H9 (cell line): ENCODE data around the gene DDX28. TPM values are rescaled to one million over a fixed set of nuclear protein-coding genes. Genes with fewer than 3 reads are reported as not detected.

Experiments
- DNase-seq: peaks from one replicate; pipeline ENCODE4 v3.0.0-alpha.2; 2017
- H2AFZ ChIP-seq: one replicate; pipeline ENCODE4 v1.6.1; 2013; ENCODE audit warnings: mild to moderate bottlenecking, low read length, control low read depth, moderate library complexity
- H2AK5ac ChIP-seq: 2 replicates; pipeline ENCODE4 v1.6.1; 2013; ENCODE audit warnings: low read length, control low read depth, mixed read lengths; ENCODE audit not compliant: insufficient read length
- H2BK120ac ChIP-seq: one replicate; pipeline ENCODE4 v1.6.1; 2013; ENCODE audit warnings: low read depth, mild to moderate bottlenecking, low read length, control low read depth, inconsistent platforms; ENCODE audit not compliant: poor library complexity, severe bottlenecking
- H2BK12ac ChIP-seq: 2 replicates; pipeline ENCODE4 v1.6.1; 2013; ENCODE audit warnings: low read length, control low read depth, mixed read lengths, low read depth; ENCODE audit not compliant: insufficient read length
- H2BK15ac ChIP-seq: 2 replicates; pipeline ENCODE4 v1.6.1; 2013; ENCODE audit warnings: low read depth, low read length, control low read depth
- H2BK20ac ChIP-seq: one replicate; pipeline ENCODE4 v1.6.1; 2013; ENCODE audit warnings: low read depth, mild to moderate bottlenecking, low read length, control low read depth, inconsistent platforms; ENCODE audit not compliant: poor library complexity, severe bottlenecking
- H2BK5ac ChIP-seq: 2 replicates; pipeline ENCODE4 v1.6.1; 2013; ENCODE audit warnings: low read length, control low read depth, mixed read lengths; ENCODE audit not compliant: insufficient read length
- H3K14ac ChIP-seq: 2 replicates; pipeline ENCODE4 v1.6.1; 2013; ENCODE audit warnings: low read length, control low read depth; ENCODE audit not compliant: insufficient read depth
- H3K18ac ChIP-seq: 2 replicates; pipeline ENCODE4 v1.6.1; 2013; ENCODE audit warnings: low read depth, mild to moderate bottlenecking, mixed read lengths, low read length, control low read depth; ENCODE audit not compliant: insufficient read length
- H3K23ac ChIP-seq: 2 replicates; pipeline ENCODE4 v1.6.1; 2013; ENCODE audit warnings: low read length, control low read depth, mixed read lengths, low read depth; ENCODE audit not compliant: insufficient read length
- H3K23me2 ChIP-seq: 2 replicates; pipeline ENCODE4 v1.6.1; 2013; ENCODE audit warnings: low read depth, mild to moderate bottlenecking, mixed read lengths, low read length, control low read depth; ENCODE audit not compliant: insufficient read length, poor library complexity, severe bottlenecking
- H3K27ac ChIP-seq: 2 replicates; pipeline ENCODE4 v1.5.1; 2013; ENCODE audit warnings: low read length, control low read depth, mixed read lengths, low read depth; ENCODE audit not compliant: insufficient read length
- H3K27me3 ChIP-seq: 2 replicates; pipeline ENCODE4 v1.6.1; 2013; ENCODE audit warnings: low read length, control low read depth, inconsistent platforms; ENCODE audit not compliant: insufficient read depth
- H3K4ac ChIP-seq: 2 replicates; pipeline ENCODE4 v1.6.1; 2013; ENCODE audit warnings: low read depth, mild to moderate bottlenecking, control low read depth, inconsistent platforms, low read length, moderate library complexity
- H3K4me1 ChIP-seq: 2 replicates; pipeline ENCODE4 v1.6.1; 2013; ENCODE audit warnings: low read length, control low read depth, inconsistent platforms; ENCODE audit not compliant: insufficient read depth
- H3K4me2 ChIP-seq: 2 replicates; pipeline ENCODE4 v1.6.1; 2013; ENCODE audit warnings: low read length, control low read depth, mixed read lengths; ENCODE audit not compliant: insufficient read length, insufficient read depth
- H3K56ac ChIP-seq: 2 replicates; pipeline ENCODE4 v1.6.1; 2013; ENCODE audit warnings: low read depth, mild to moderate bottlenecking, mixed read lengths, low read length, control low read depth; ENCODE audit not compliant: insufficient read length
- H3K79me1 ChIP-seq: 2 replicates; pipeline ENCODE4 v1.6.1; 2013; ENCODE audit warnings: low read depth, mild to moderate bottlenecking, moderate library complexity, low read length, control low read depth, inconsistent platforms; ENCODE audit not compliant: insufficient read depth, poor library complexity, severe bottlenecking
- H3K79me2 ChIP-seq: 2 replicates; pipeline ENCODE4 v1.6.1; 2013; ENCODE audit warnings: low read length, control low read depth, inconsistent platforms; ENCODE audit not compliant: insufficient read depth
- H3K9ac ChIP-seq: 2 replicates; pipeline ENCODE4 v1.6.1; 2013; ENCODE audit warnings: low read length, control low read depth, mixed read lengths; ENCODE audit not compliant: insufficient read length; ENCODE audit errors: extremely low read depth
- H3K9me3 ChIP-seq: one replicate; pipeline ENCODE4 v1.6.1; 2013; ENCODE audit warnings: low read depth, low read length, inconsistent platforms; ENCODE audit not compliant: control insufficient read depth
- H3T11ph ChIP-seq: one replicate; pipeline ENCODE4 v1.6.1; 2013; ENCODE audit warnings: mild to moderate bottlenecking, low read length, control low read depth, inconsistent platforms
- H4K20me1 ChIP-seq: one replicate; pipeline ENCODE4 v1.6.1; 2013; ENCODE audit not compliant: control insufficient read depth, insufficient read length, insufficient read depth
- H4K5ac ChIP-seq: 2 replicates; pipeline ENCODE4 v1.6.1; 2013; ENCODE audit warnings: low read depth, mild to moderate bottlenecking, mixed read lengths, low read length, control low read depth; ENCODE audit not compliant: insufficient read length
- H4K8ac ChIP-seq: replicated peaks from 2 replicates; pipeline ENCODE4 v1.6.1; 2013; ENCODE audit warnings: low read length, control low read depth, mixed read lengths, low read depth; ENCODE audit not compliant: insufficient read length
- H4K91ac ChIP-seq: 2 replicates; pipeline ENCODE4 v1.6.1; 2013; ENCODE audit warnings: low read depth, mild to moderate bottlenecking, moderate library complexity, mixed read lengths, low read length, control low read depth; ENCODE audit not compliant: insufficient read length
- H3K27ac Mint-ChIP-seq, 3 experiments: 2 replicates in 2 of 3; 3 replicates in 1 of 3; pipeline ENCODE4 v1.8.0; 2020 to 2021; ENCODE audit warnings: mixed read lengths in 3 of 3, mild to moderate bottlenecking in 1 of 3, moderate library complexity in 1 of 3
- H3K27me3 Mint-ChIP-seq: 2 replicates; pipeline ENCODE4 v1.8.0; 2021; ENCODE audit warnings: low read depth, mild to moderate bottlenecking, moderate library complexity, mixed read lengths
- H3K36me3 Mint-ChIP-seq, 3 experiments: 2 replicates in 2 of 3; 3 replicates in 1 of 3; pipeline ENCODE4 v1.8.0; 2020 to 2021; ENCODE audit warnings: low read depth in 3 of 3, mixed read lengths in 3 of 3; ENCODE audit not compliant: insufficient read depth in 1 of 3
- H3K4me1 Mint-ChIP-seq, 2 experiments: 2 replicates each; pipeline ENCODE4 v1.8.0; 2020; ENCODE audit warnings: mixed read lengths in 2 of 2
- H3K4me3 Mint-ChIP-seq, 2 experiments: 2 replicates in 1 of 2; 3 replicates in 1 of 2; pipeline ENCODE4 v1.8.0; 2020 to 2021; ENCODE audit warnings: mild to moderate bottlenecking in 2 of 2, mixed read lengths in 2 of 2, moderate library complexity in 1 of 2
- H3K9me3 Mint-ChIP-seq, 2 experiments: 2 replicates in 1 of 2; 3 replicates in 1 of 2; pipeline ENCODE4 v1.8.0; 2020; ENCODE audit warnings: mild to moderate bottlenecking in 2 of 2, mixed read lengths in 2 of 2, moderate library complexity in 1 of 2
- CTCF ChIP-seq: fragments of 200-600 bp; sonication (generic); conservative IDR thresholded peaks from 3 replicates; pipeline ENCODE4 v1.8.0; 2021; ENCODE audit warnings: antibody characterized with exemption, mild to moderate bottlenecking
- WGBS: extraction: QIAGEN DNeasy Blood & Tissue Kit; methylation state at CpG from one replicate; pipeline ENCODE4 v1.1.7; 2013; ENCODE audit warnings: missing lambda C conversion rate, low lambda C conversion rate, mixed read lengths; ENCODE audit not compliant: insufficient read length; ENCODE audit errors: extremely low coverage; 5-methylcytosine and 5-hydroxymethylcytosine counted together
- total RNA-seq: library from RNA; stranded (reverse); gene quantifications from 2 replicates; pipeline ENCODE4 v1.2.1, GENCODE V29; 2021

DDX28 gene
- total RNA-seq, 1 experiment from 2014 or later: 22.9 TPM

DNA sequence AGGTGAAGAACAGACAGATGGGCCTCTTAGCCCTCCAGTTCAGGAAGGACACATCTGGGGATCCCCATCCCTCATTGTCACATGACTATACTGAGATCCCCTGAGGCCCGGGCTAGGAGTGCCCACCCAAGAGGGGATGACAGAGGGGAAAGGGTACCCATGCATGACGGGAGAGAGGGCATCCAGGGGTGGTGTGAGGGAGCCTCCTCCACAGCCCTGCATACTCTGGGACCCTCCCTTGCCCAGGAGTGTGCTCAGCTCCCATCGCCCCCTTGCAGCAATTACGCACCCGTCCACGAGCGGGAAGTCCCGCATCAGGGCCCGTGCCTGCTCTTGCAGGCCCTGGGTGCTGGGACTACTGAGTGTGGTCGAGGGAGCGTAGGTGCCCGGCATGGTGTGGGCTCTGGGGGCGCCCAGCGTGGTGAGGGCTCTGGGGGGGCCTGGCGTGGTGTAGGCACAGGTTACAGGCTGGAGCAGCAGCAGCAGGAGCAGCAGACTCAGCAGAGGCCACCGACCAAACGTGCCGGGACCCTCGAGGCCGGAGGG is 30.3 kb downstream of the DDX28 start:
- Histone ChIP-seq H2AFZ (no peak overlapping the region), H3K23ac (no peak overlapping the region), H2BK15ac (no peak overlapping the region), H2BK20ac (no peak overlapping the region), H2AK5ac (no peak overlapping the region), H3K27me3 (no peaks in the 10 kb centered on the region), H4K20me1 (no peaks in the 10 kb centered on the region), H2BK12ac (no peak overlapping the region), H3K56ac (no peak overlapping the region), H3K9ac (no peak overlapping the region), H3K4me1 (no peaks in the 10 kb centered on the region), H4K5ac (no peak overlapping the region), H3K4ac (no peak overlapping the region), H3K23me2 (no peaks in the 10 kb centered on the region), H3K14ac (no peak overlapping the region), H2BK5ac (no peak overlapping the region), H3K27ac (no peak overlapping the region), H4K91ac (no peak overlapping the region), H3K18ac (peak overlapping the region; percentile 27), H3K4me2 (no peak overlapping the region), H3K79me1 (no peaks in the 10 kb centered on the region), H3T11ph (no peak overlapping the region), H4K8ac (no peak overlapping the region), H2BK120ac (no peak overlapping the region), H3K79me2 (no peaks in the 10 kb centered on the region), H3K9me3 (no peaks in the 10 kb centered on the region)
- no peak for TF ChIP-seq CTCF
- 0 out of 4 replicates have a peak, but pooled peaks cover 0 to 2% of the 10 kb centered on the region in 2 experiments for H3K4me1 Mint-ChIP-seq
- DNase-seq: no peak
- no CpG with 5 or more reads among the region's 20 CpGs for WGBS
- no peak overlapping the region for H3K27ac Mint-ChIP-seq
- peaks cover 30% of the 10 kb centered on the region for H3K27me3 Mint-ChIP-seq
- no peak overlapping the region for H3K4me3 Mint-ChIP-seq
- H3K9me3 Mint-ChIP-seq: no peaks in the 10 kb centered on the region
- no peaks in the 10 kb centered on the region; a peak in 1 of 7 replicates for H3K36me3 Mint-ChIP-seq
